ENCODE results near the gene SLC19A1. TPM values are rescaled to one million over a fixed set of nuclear protein-coding genes. Genes with fewer than 3 reads are reported as not detected.

The SLC19A1 gene
- total RNA-seq, 3 donors from 2014 or later = 5.6 to 6.7 (median 6.6) TPM

GRCh38 chr21:45589686-45590245, 47.5 kb upstream of the SLC19A1 start:
- no peak overlapping the region for H3K27ac ChIP-seq
- no peaks in the 10 kb centered on the region for H3K4me1 ChIP-seq
- H3K4me3 ChIP-seq = peak overlapping the region; percentile 37 to 67 (median 51)
- H3K9me3 ChIP-seq = peaks cover 11 to 27% of the 10 kb centered on the region in 2 donors
- peaks cover 3 to 6% of the 10 kb centered on the region in 2 donors for H3K27me3 ChIP-seq
- H3K36me3 ChIP-seq = no peaks in the 10 kb centered on the region
- TF ChIP-seq POLR2AphosphoS5 (IDR thresholded peaks at IDR 0.05) = no peak
- TF ChIP-seq CTCF (IDR thresholded peaks at IDR 0.05) = no peak
- TF ChIP-seq POLR2A (IDR thresholded peaks at IDR 0.05) = no peak
- intact Hi-C loops (cut with DNase I; ENCODE audit: low total_unique reads) = no loop called here
- peak in 1 of 2 donors; percentile 49 for DNase-seq (ENCODE audit: low spot score in 2 of 2)

GRCh38 chr21:45588871-45589491, 46.7 kb upstream of the SLC19A1 start:
- Histone ChIP-seq H3K27ac (no peak overlapping the region), H3K27me3 (peaks cover 3 to 7% of the 10 kb centered on the region in 2 donors), H3K9me3 (peaks cover 11 to 27% of the 10 kb centered on the region in 2 donors), H3K4me1 (no peaks in the 10 kb centered on the region), H3K4me3 (no peak overlapping the region), H3K36me3 (no peaks in the 10 kb centered on the region)
- no peak for TF ChIP-seq CTCF (IDR thresholded peaks at IDR 0.05)
- no peak for TF ChIP-seq POLR2AphosphoS5 (IDR thresholded peaks at IDR 0.05)
- no peak for TF ChIP-seq POLR2A (IDR thresholded peaks at IDR 0.05)
- DNase-seq (ENCODE audit: low spot score in 2 of 2) = no peak
- intact Hi-C loops (cut with DNase I; ENCODE audit: low total_unique reads) = no loop called here

- intact Hi-C loops (cut with DNase I; ENCODE audit: low total_unique reads) = no loop called here
- H3K9me3 ChIP-seq = peaks cover 11 to 30% of the 10 kb centered on the region in 2 donors
- DNase-seq (ENCODE audit: low spot score in 2 of 2) = peak in 1 of 2 donors; percentile 24
- H3K27me3 ChIP-seq = peaks cover 3 to 11% of the 10 kb centered on the region in 2 donors
- H3K4me3 ChIP-seq = no peak overlapping the region
- H3K27ac ChIP-seq = no peak overlapping the region
- TF ChIP-seq POLR2A (IDR thresholded peaks at IDR 0.05) = no peak
- no peak for TF ChIP-seq CTCF (IDR thresholded peaks at IDR 0.05)
- TF ChIP-seq POLR2AphosphoS5 (IDR thresholded peaks at IDR 0.05) = no peak
- no peaks in the 10 kb centered on the region for H3K4me1 ChIP-seq
- H3K36me3 ChIP-seq = no peaks in the 10 kb centered on the region
Observed at GRCh38 chr21:45588086-45588825, 46.0 kb upstream of the SLC19A1 start.

- H3K4me1 ChIP-seq = no peaks in the 10 kb centered on the region
- DNase-seq (ENCODE audit: low spot score in 2 of 2) = no peak
- intact Hi-C loops (cut with DNase I; ENCODE audit: low total_unique reads) = no loop called here
- H3K4me3 ChIP-seq = no peak overlapping the region
- peaks cover 3 to 9% of the 10 kb centered on the region in 2 donors for H3K27me3 ChIP-seq
- TF ChIP-seq POLR2AphosphoS5 (IDR thresholded peaks at IDR 0.05) = no peak
- no peak for TF ChIP-seq CTCF (IDR thresholded peaks at IDR 0.05)
- no peak for TF ChIP-seq POLR2A (IDR thresholded peaks at IDR 0.05)
- peaks cover 11 to 32% of the 10 kb centered on the region in 2 donors for H3K9me3 ChIP-seq
- H3K36me3 ChIP-seq = no peaks in the 10 kb centered on the region
- no peak overlapping the region for H3K27ac ChIP-seq
Observed at GRCh38 chr21:45586289-45586858, 44.1 kb upstream of the SLC19A1 start.
